ENCODE measurements around the gene RRAD. TPM values are rescaled to one million over a fixed set of nuclear protein-coding genes. Genes with fewer than 3 reads are reported as not detected.
"Not testable (repeated sequence)": the region's sequence is repeated elsewhere in the genome, so short reads cannot be mapped to it uniquely, and the experiment has no call there.

The RRAD gene
- total and polyA plus RNA-seq, 2 experiments from 2014 or later = 0.22 to 0.70 TPM

- no peak overlapping the region for H3K27ac ChIP-seq
- 16 to 20% methylated on average over 5 of the region's 5 CpGs for WGBS, 2 experiments (ENCODE audit: low coverage in 1 of 2, low lambda C conversion rate in 2 of 2, missing lambda C conversion rate in 2 of 2)
- in situ Hi-C loops (cut with MboI) = no loop called here
- no peaks in the 10 kb centered on the region for H4K20me1 ChIP-seq (ENCODE audit: insufficient read depth)
- peaks cover 4% of the 10 kb centered on the region; the same call in 1 of the 2 replicates for H3K4me1 ChIP-seq (ENCODE audit: insufficient read depth)
- no peaks in the 10 kb centered on the region for H3K9me3 ChIP-seq (ENCODE audit: low read depth)
- H3F3A ChIP-seq (ENCODE audit: insufficient read depth) = 0 out of 2 replicates have a peak, but pooled peaks cover 4% of the 10 kb centered on the region
- peaks cover 2% of the 10 kb centered on the region; the same call in 1 of the 2 replicates for H3K36me3 ChIP-seq (ENCODE audit: low read depth)
- H3K9ac ChIP-seq = no peak overlapping the region
- H3K9me2 ChIP-seq (ENCODE audit: insufficient read depth) = no peaks in the 10 kb centered on the region
- no peak overlapping the region for H2AFZ ChIP-seq
- H3K79me2 ChIP-seq (ENCODE audit: insufficient read depth) = no peaks in the 10 kb centered on the region
- DNase-seq = no peak
- H3K4me2 ChIP-seq (ENCODE audit: unreplicated experiment) = no peak overlapping the region
- TF ChIP-seq EZH2phosphoT487 (IDR thresholded peaks at IDR 0.05; ENCODE audit: insufficient read depth, low read depth) = no peak
- TF ChIP-seq EZH2 (IDR thresholded peaks at IDR 0.05; ENCODE audit: insufficient read depth, poor library complexity, severe bottlenecking) = no peak
- H3K4me3 ChIP-seq = no peak overlapping the region
- no peaks in the 10 kb centered on the region; the same call in none of the 2 replicates for H3K27me3 ChIP-seq (replicated peaks; ENCODE audit: insufficient read depth)
Observed at GRCh38 chr16:66946974-66947301, 21.6 kb upstream of the RRAD start.

- Histone ChIP-seq H3K79me2 (ENCODE audit: insufficient read depth) (no peaks in the 10 kb centered on the region), H3F3A (ENCODE audit: insufficient read depth) (0 out of 2 replicates have a peak, but pooled peaks cover 4% of the 10 kb centered on the region), H3K9me2 (ENCODE audit: insufficient read depth) (no peaks in the 10 kb centered on the region), H2AFZ (no peak overlapping the region), H3K9ac (no peak overlapping the region), H3K4me1 (ENCODE audit: insufficient read depth) (peaks cover 4% of the 10 kb centered on the region; the same call in 1 of the 2 replicates), H4K20me1 (ENCODE audit: insufficient read depth) (no peaks in the 10 kb centered on the region), H3K9me3 (ENCODE audit: low read depth) (no peaks in the 10 kb centered on the region), H3K27ac (no peak overlapping the region), H3K4me2 (ENCODE audit: unreplicated experiment) (no peak overlapping the region), H3K36me3 (ENCODE audit: low read depth) (peaks cover 4% of the 10 kb centered on the region; the same call in 1 of the 2 replicates), H3K4me3 (no peak overlapping the region), H3K27me3 (replicated peaks; ENCODE audit: insufficient read depth) (no peaks in the 10 kb centered on the region; the same call in none of the 2 replicates)
- 66 to 72% methylated on average over 6 to 7 of the region's 7 CpGs for WGBS, 2 experiments (ENCODE audit: low coverage in 1 of 2, low lambda C conversion rate in 2 of 2, missing lambda C conversion rate in 2 of 2)
- in situ Hi-C loops (cut with MboI) = no loop called here
- TF ChIP-seq EZH2phosphoT487 (IDR thresholded peaks at IDR 0.05; ENCODE audit: insufficient read depth, low read depth) = no peak
- no peak for TF ChIP-seq EZH2 (IDR thresholded peaks at IDR 0.05; ENCODE audit: insufficient read depth, poor library complexity, severe bottlenecking)
- no peak for DNase-seq
Observed at GRCh38 chr16:66946541-66946940, 21.2 kb upstream of the RRAD start.

- no peaks in the 10 kb centered on the region for H4K20me1 ChIP-seq (ENCODE audit: insufficient read depth)
- peaks cover 4% of the 10 kb centered on the region; the same call in 1 of the 2 replicates for H3K36me3 ChIP-seq (ENCODE audit: low read depth)
- WGBS, 2 experiments (ENCODE audit: low coverage in 1 of 2, low lambda C conversion rate in 2 of 2, missing lambda C conversion rate in 2 of 2) = 89 to 91% methylated on average over 4 of the region's 4 CpGs
- H3K27me3 ChIP-seq (replicated peaks; ENCODE audit: insufficient read depth) = no peaks in the 10 kb centered on the region; the same call in none of the 2 replicates
- H3K79me2 ChIP-seq (ENCODE audit: insufficient read depth) = no peaks in the 10 kb centered on the region
- in situ Hi-C loops (cut with MboI) = no loop called here
- peaks cover 4% of the 10 kb centered on the region; the same call in 1 of the 2 replicates for H3K4me1 ChIP-seq (ENCODE audit: insufficient read depth)
- no peak overlapping the region for H3K9ac ChIP-seq
- no peak overlapping the region for H3K27ac ChIP-seq
- no peak for DNase-seq
- TF ChIP-seq EZH2phosphoT487 (IDR thresholded peaks at IDR 0.05; ENCODE audit: insufficient read depth, low read depth) = no peak
- TF ChIP-seq EZH2 (IDR thresholded peaks at IDR 0.05; ENCODE audit: insufficient read depth, poor library complexity, severe bottlenecking) = no peak
- no peak overlapping the region for H3K4me2 ChIP-seq (ENCODE audit: unreplicated experiment)
- H3F3A ChIP-seq (ENCODE audit: insufficient read depth) = 0 out of 2 replicates have a peak, but pooled peaks cover 4% of the 10 kb centered on the region
- no peaks in the 10 kb centered on the region for H3K9me3 ChIP-seq (ENCODE audit: low read depth)
- no peak overlapping the region for H3K4me3 ChIP-seq
- no peaks in the 10 kb centered on the region for H3K9me2 ChIP-seq (ENCODE audit: insufficient read depth)
- no peak overlapping the region for H2AFZ ChIP-seq
Observed at GRCh38 chr16:66945939-66946338, 20.6 kb upstream of the RRAD start.

- H3K27me3 ChIP-seq (replicated peaks; ENCODE audit: insufficient read depth); H3K79me2 ChIP-seq (ENCODE audit: insufficient read depth); H3K4me3 ChIP-seq; in situ Hi-C loops (cut with MboI); H3K9me2 ChIP-seq (ENCODE audit: insufficient read depth); H3K4me1 ChIP-seq (ENCODE audit: insufficient read depth); H3K9me3 ChIP-seq (ENCODE audit: low read depth); H3K9ac ChIP-seq; DNase-seq; H3K4me2 ChIP-seq (ENCODE audit: unreplicated experiment); H4K20me1 ChIP-seq (ENCODE audit: insufficient read depth); H3K36me3 ChIP-seq (ENCODE audit: low read depth); H2AFZ ChIP-seq; H3F3A ChIP-seq (ENCODE audit: insufficient read depth); H3K27ac ChIP-seq: not testable (repeated sequence)
- 77 to 80% methylated on average over 9 of the region's 9 CpGs for WGBS, 2 experiments (ENCODE audit: low coverage in 1 of 2, low lambda C conversion rate in 2 of 2, missing lambda C conversion rate in 2 of 2)
Observed at GRCh38 chr16:66944971-66945370, 19.6 kb upstream of the RRAD start.

- H3K4me1 ChIP-seq (ENCODE audit: insufficient read depth) = peaks cover 4% of the 10 kb centered on the region; the same call in 1 of the 2 replicates
- H3K36me3 ChIP-seq (ENCODE audit: low read depth) = peaks cover 4% of the 10 kb centered on the region; the same call in 1 of the 2 replicates
- H3K9me3 ChIP-seq (ENCODE audit: low read depth) = no peaks in the 10 kb centered on the region
- no peak overlapping the region for H3K4me3 ChIP-seq
- H3K27me3 ChIP-seq (replicated peaks; ENCODE audit: insufficient read depth) = no peaks in the 10 kb centered on the region; the same call in none of the 2 replicates
- no peaks in the 10 kb centered on the region for H3K79me2 ChIP-seq (ENCODE audit: insufficient read depth)
- TF ChIP-seq EZH2phosphoT487 (IDR thresholded peaks at IDR 0.05; ENCODE audit: insufficient read depth, low read depth) = no peak
- TF ChIP-seq EZH2 (IDR thresholded peaks at IDR 0.05; ENCODE audit: insufficient read depth, poor library complexity, severe bottlenecking) = no peak
- H3K4me2 ChIP-seq (ENCODE audit: unreplicated experiment) = no peak overlapping the region
- no peaks in the 10 kb centered on the region for H4K20me1 ChIP-seq (ENCODE audit: insufficient read depth)
- H3F3A ChIP-seq (ENCODE audit: insufficient read depth) = 0 out of 2 replicates have a peak, but pooled peaks cover 4% of the 10 kb centered on the region
- WGBS, 2 experiments (ENCODE audit: low coverage in 1 of 2, low lambda C conversion rate in 2 of 2, missing lambda C conversion rate in 2 of 2) = 75 to 78% methylated on average over 5 of the region's 5 CpGs
- in situ Hi-C loops (cut with MboI) = no loop called here
- DNase-seq = no peak
- H2AFZ ChIP-seq = no peak overlapping the region
- H3K9ac ChIP-seq = no peak overlapping the region
- H3K27ac ChIP-seq = no peak overlapping the region
- no peaks in the 10 kb centered on the region for H3K9me2 ChIP-seq (ENCODE audit: insufficient read depth)
Observed at GRCh38 chr16:66944054-66944441, 18.7 kb upstream of the RRAD start.
